Measurements from ENCODE around the gene RTN4RL1. TPM values are rescaled to one million over a fixed set of nuclear protein-coding genes. Genes with fewer than 3 reads are reported as not detected.
A peak's percentile ranks its signal among the peaks of the same experiment; 100 is the strongest.

Gene RTN4RL1
- 3.0 TPM for total RNA-seq

- peak; percentile 51 for DNase-seq
Measured at GRCh38 chr17:2025220-2025621, at the start of gene RTN4RL1. TSS of gene RTN4RL1 (minus strand) at chr17:2025334. CDS start at chr17:2024865, 469 bp downstream.

GRCh38 chr17:2074919-2075318, 49.8 kb upstream of the RTN4RL1 start:
- no peak for DNase-seq

GRCh38 chr17:2071455-2072281, 46.5 kb upstream of the RTN4RL1 start:
- DNase-seq: peak; percentile 34

- no peak for DNase-seq
Measured at GRCh38 chr17:2071024-2071385, 45.9 kb upstream of the RTN4RL1 start.

GRCh38 chr17:2070241-2071023, 45.3 kb upstream of the RTN4RL1 start:
- DNase-seq: no peak

- DNase-seq: no peak
Measured at GRCh38 chr17:2068519-2069051, 43.5 kb upstream of the RTN4RL1 start.

- DNase-seq: peak; percentile 69
Measured at GRCh38 chr17:2068031-2068518, 42.9 kb upstream of the RTN4RL1 start.

GRCh38 chr17:2067608-2068024, 42.5 kb upstream of the RTN4RL1 start:
- peak; percentile 44 for DNase-seq

GRCh38 chr17:2067048-2067561, 42.0 kb upstream of the RTN4RL1 start:
- DNase-seq: no peak

- no peak for DNase-seq
Measured at GRCh38 chr17:2065949-2066400, 40.8 kb upstream of the RTN4RL1 start.

- DNase-seq: peak; percentile 35
Measured at GRCh38 chr17:2064980-2065785, 40.0 kb upstream of the RTN4RL1 start.

- no peak for DNase-seq
Measured at GRCh38 chr17:2064520-2064971, 39.4 kb upstream of the RTN4RL1 start.

GRCh38 chr17:2064147-2064489, 39.0 kb upstream of the RTN4RL1 start:
- no peak for DNase-seq

GRCh38 chr17:2063261-2064146, 38.4 kb upstream of the RTN4RL1 start:
- peak; percentile 49 for DNase-seq

- no peak for DNase-seq
Measured at GRCh38 chr17:2062571-2063183, 37.5 kb upstream of the RTN4RL1 start.

- no peak for DNase-seq
Measured at GRCh38 chr17:2061441-2061958, 36.4 kb upstream of the RTN4RL1 start.

- DNase-seq: no peak
Measured at GRCh38 chr17:2060681-2061440, 35.7 kb upstream of the RTN4RL1 start.

- DNase-seq: no peak
Measured at GRCh38 chr17:2060385-2060658, 35.2 kb upstream of the RTN4RL1 start.
